Mucosa of descending colon (tissue), 3 donors: ENCODE results near the gene MYO18B. TPM values are rescaled to one million over a fixed set of nuclear protein-coding genes. Genes with fewer than 3 reads are reported as not detected.

ENCODE experiments used
- ATAC-seq: fragments of 200-7000 bp; cut with Tn5 transposase; one replicate; pipeline ENCODE4 v1.9.1; 2020; ENCODE audit warnings: mild to moderate bottlenecking, moderate library complexity
- DNase-seq, 3 donors: peaks; one replicate each; pipeline ENCODE4 v3.0.0-alpha.2; 2020
- H3K36me3 ChIP-seq: fragments of 200-600 bp; one replicate; pipeline ENCODE4 v1.8.0; 2021; ENCODE audit warnings: low read depth, mild to moderate bottlenecking
- H3K4me1 ChIP-seq: fragments of 200-600 bp; one replicate; pipeline ENCODE4 v1.8.0; 2021; ENCODE audit warnings: low read depth, mild to moderate bottlenecking
- H3K4me3 ChIP-seq: fragments of 200-600 bp; one replicate; pipeline ENCODE4 v1.8.0; 2021; ENCODE audit warnings: mild to moderate bottlenecking
- H3K9me3 ChIP-seq: fragments of 200-600 bp; one replicate; pipeline ENCODE4 v1.8.0; 2021; ENCODE audit warnings: mild to moderate bottlenecking
- CTCF ChIP-seq: fragments of 200-600 bp; IDR thresholded peaks from one replicate; pipeline ENCODE4 v1.8.0; 2022; ENCODE audit warnings: antibody characterized with exemption, mild to moderate bottlenecking
- intact Hi-C, 2 donors: fragments of 100-400 bp; cut with DNase I in 1 of 2; cut with micrococcal nuclease in 1 of 2; formaldehyde crosslinking; loops; one replicate each; pipeline versions ENCODE4 v1.11.0 to v1.11.1; 2022; cut with DNase I, micrococcal nuclease
- total RNA-seq, 3 donors: library from RNA; stranded (reverse); fragmentation: NEBNext Ultra II Directional in 2 of 3; extraction: Animal tissue kit (Norgen Biotek cat#: 25700) in 2 of 3; gene quantifications; one replicate each; pipeline versions ENCODE4 v1.2.1 to v1.2.4, GENCODE V29; 2021 to 2023
- donor health status: DM: no; HTN: no; CAD: no; lungs with moderate emphysema.
- donor health status: DM: no; HTN: no; CAD: no.
- donor health status: DM: no; HTN: yes; CAD: no.

Gene MYO18B
- total RNA-seq, 3 donors from 2014 or later = 0.03 to 0.17 (median 0.12) TPM

- Histone ChIP-seq H3K4me1 (no peaks in the 10 kb centered on the region), H3K4me3 (no peak overlapping the region), H3K36me3 (no peaks in the 10 kb centered on the region), H3K9me3 (no peaks in the 10 kb centered on the region)
- no peak for TF ChIP-seq CTCF
- ATAC-seq = no peak
- DNase-seq = no peak
- intact Hi-C loops = no loop called here
Measured at GRCh38 chr22:26004477-26004876, 262.5 kb downstream of the MYO18B start.

- Histone ChIP-seq H3K4me1 (no peaks in the 10 kb centered on the region), H3K36me3 (no peaks in the 10 kb centered on the region), H3K4me3 (no peak overlapping the region), H3K9me3 (no peaks in the 10 kb centered on the region)
- no peak for DNase-seq
- ATAC-seq = no peak
- intact Hi-C loops = no loop called here
- no peak for TF ChIP-seq CTCF
Measured at GRCh38 chr22:26008587-26008986, 266.6 kb downstream of the MYO18B start.

GRCh38 chr22:26016916-26017315 lies 274.9 kb downstream of the MYO18B start:
- DNase-seq (no peak), ATAC-seq (no peak)
- Histone ChIP-seq H3K4me1 (no peaks in the 10 kb centered on the region), H3K36me3 (no peaks in the 10 kb centered on the region), H3K4me3 (no peak overlapping the region), H3K9me3 (no peaks in the 10 kb centered on the region)
- intact Hi-C loops = no loop called here
- no peak for TF ChIP-seq CTCF

GRCh38 chr22:26017932-26018331 lies 275.9 kb downstream of the MYO18B start:
- ATAC-seq (no peak), DNase-seq (no peak)
- Histone ChIP-seq H3K4me3 (no peak overlapping the region), H3K36me3 (no peaks in the 10 kb centered on the region), H3K9me3 (no peaks in the 10 kb centered on the region), H3K4me1 (no peaks in the 10 kb centered on the region)
- TF ChIP-seq CTCF = no peak
- intact Hi-C loops = no loop called here

- intact Hi-C loops = no loop called here
- no peak overlapping the region for H3K4me3 ChIP-seq
- DNase-seq = no peak
- H3K36me3 ChIP-seq = no peaks in the 10 kb centered on the region
- TF ChIP-seq CTCF = no peak
- no peaks in the 10 kb centered on the region for H3K9me3 ChIP-seq
- no peaks in the 10 kb centered on the region for H3K4me1 ChIP-seq
- ATAC-seq = no peak
Measured at GRCh38 chr22:26019596-26019995, 277.6 kb downstream of the MYO18B start.

GRCh38 chr22:26021516-26021915 lies 279.5 kb downstream of the MYO18B start:
- Histone ChIP-seq H3K4me1 (no peaks in the 10 kb centered on the region), H3K9me3 (no peaks in the 10 kb centered on the region), H3K4me3 (no peak overlapping the region), H3K36me3 (no peaks in the 10 kb centered on the region)
- intact Hi-C loops = no loop called here
- no peak for TF ChIP-seq CTCF
- no peak for DNase-seq
- no peak for ATAC-seq
